ENCODE results near the gene DRAXIN.

Gene DRAXIN

GRCh38 chr1:11719313-11720032 lies 28.0 kb downstream of the DRAXIN start:
- peak overlapping the region; percentile 78 for H3K27ac ChIP-seq
- H3K36me3 ChIP-seq, result peaks cover 79% of the 10 kb centered on the region
- 0 out of 2 replicates have a peak, but pooled peaks have one; percentile 48 for TF ChIP-seq Cebpa-rat (IDR thresholded peaks at IDR 0.05)
- no peaks in the 10 kb centered on the region for H3K27me3 ChIP-seq
- peaks cover 16% of the 10 kb centered on the region; the same call in 1 of the 2 replicates for H4K20me1 ChIP-seq
- H3K9me3 ChIP-seq, result no peaks in the 10 kb centered on the region
- peak overlapping the region; percentile 58 for H3K4me3 ChIP-seq
- peaks cover 25% of the 10 kb centered on the region for H3K4me1 ChIP-seq
- H3K9ac ChIP-seq, result peak overlapping the region; percentile 63
- peak overlapping the region; percentile 77 for H3K4me2 ChIP-seq

DNA sequence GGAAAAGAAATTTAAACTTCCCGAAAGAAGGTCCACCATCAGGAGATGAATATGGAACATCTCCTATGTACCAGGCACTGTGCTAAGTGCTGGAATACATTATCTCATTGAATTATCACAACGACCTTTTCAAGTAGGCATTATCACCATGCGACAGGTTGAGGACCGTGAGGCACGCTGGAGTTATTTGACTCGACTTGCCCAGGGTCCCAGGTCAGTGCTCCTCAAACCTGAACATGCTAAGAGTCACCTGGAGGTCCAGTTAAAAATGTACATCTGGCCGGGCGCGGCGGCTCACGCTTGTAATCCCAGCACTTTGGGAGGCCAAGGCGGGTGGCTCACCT lies 28.5 kb downstream of the DRAXIN start:
- peaks cover 79% of the 10 kb centered on the region for H3K36me3 ChIP-seq
- peak overlapping the region; percentile 77 for H3K4me2 ChIP-seq
- H3K4me3 ChIP-seq, result peak overlapping the region; percentile 58
- TF ChIP-seq Cebpa-rat (IDR thresholded peaks at IDR 0.05), result no peak
- peaks cover 21% of the 10 kb centered on the region; the same call in 1 of the 2 replicates for H4K20me1 ChIP-seq
- H3K9ac ChIP-seq, result peak overlapping the region; percentile 63; the same call in 1 of the 2 replicates
- no peaks in the 10 kb centered on the region for H3K27me3 ChIP-seq
- H3K27ac ChIP-seq, result peak overlapping the region; percentile 78
- no peaks in the 10 kb centered on the region for H3K9me3 ChIP-seq
- peaks cover 28% of the 10 kb centered on the region for H3K4me1 ChIP-seq

DNA sequence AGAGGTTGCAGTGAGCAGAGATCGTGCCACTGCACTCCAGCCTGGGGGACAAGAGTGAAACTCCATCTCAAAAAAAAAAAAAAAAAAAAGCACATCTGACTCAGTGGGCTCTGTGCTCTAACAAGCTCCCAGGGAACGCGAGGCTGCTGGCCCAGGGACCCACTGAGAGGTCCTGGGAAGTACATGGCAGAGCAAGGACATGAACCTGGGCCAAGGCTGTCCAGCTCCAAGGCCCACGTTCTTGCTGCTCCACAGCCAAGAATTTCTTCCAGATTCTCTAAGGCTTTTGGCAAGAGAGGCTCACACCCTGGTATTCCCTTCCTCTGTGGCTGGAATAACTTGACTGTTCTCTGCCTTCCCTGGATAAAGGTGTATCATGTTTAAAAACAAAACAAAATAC lies 29.0 kb downstream of the DRAXIN start:
- Histone ChIP-seq H4K20me1 (peaks cover 26% of the 10 kb centered on the region; the same call in 1 of the 2 replicates), H3K36me3 (peaks cover 79% of the 10 kb centered on the region), H3K4me1 (peaks cover 33% of the 10 kb centered on the region), H3K27ac (peak overlapping the region; percentile 78; the same call in 1 of the 2 replicates), H3K9ac (peak overlapping the region; percentile 63; the same call in 1 of the 2 replicates), H3K27me3 (no peaks in the 10 kb centered on the region), H3K9me3 (no peaks in the 10 kb centered on the region), H3K4me3 (no peak overlapping the region), H3K4me2 (peak overlapping the region; percentile 77)
- no peak for TF ChIP-seq Cebpa-rat (IDR thresholded peaks at IDR 0.05)

DNA sequence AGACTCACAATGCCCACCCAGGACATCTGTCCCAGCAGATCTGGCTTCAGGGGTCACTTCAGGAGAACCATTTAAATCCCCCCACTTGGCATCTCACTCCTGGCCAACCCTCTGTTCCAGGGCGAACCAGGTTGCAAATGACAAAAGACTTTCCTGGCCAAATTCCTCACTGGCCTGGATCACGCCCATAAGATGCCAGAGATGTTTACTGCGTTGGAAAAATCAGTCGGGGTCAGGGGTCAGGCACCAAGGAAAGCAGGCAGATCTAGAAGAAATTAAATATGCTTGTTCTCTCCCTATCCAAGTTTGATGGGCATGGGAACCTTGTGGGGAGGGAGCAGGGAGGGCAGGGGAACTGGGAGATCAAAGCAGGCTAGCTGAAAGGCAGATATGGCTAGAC lies 29.8 kb downstream of the DRAXIN start:
- H3K36me3 ChIP-seq, result peaks cover 79% of the 10 kb centered on the region
- H3K9ac ChIP-seq, result 0 out of 2 replicates have a peak overlapping the region, but pooled peaks have one; percentile 25
- no peak overlapping the region for H3K4me2 ChIP-seq
- no peak overlapping the region for H3K4me3 ChIP-seq
- no peak for TF ChIP-seq Cebpa-rat (IDR thresholded peaks at IDR 0.05)
- H4K20me1 ChIP-seq, result peaks cover 30% of the 10 kb centered on the region; the same call in 1 of the 2 replicates
- H3K27ac ChIP-seq, result no peak overlapping the region
- no peaks in the 10 kb centered on the region for H3K27me3 ChIP-seq
- H3K9me3 ChIP-seq, result no peaks in the 10 kb centered on the region
- H3K4me1 ChIP-seq, result peaks cover 37% of the 10 kb centered on the region

DNA sequence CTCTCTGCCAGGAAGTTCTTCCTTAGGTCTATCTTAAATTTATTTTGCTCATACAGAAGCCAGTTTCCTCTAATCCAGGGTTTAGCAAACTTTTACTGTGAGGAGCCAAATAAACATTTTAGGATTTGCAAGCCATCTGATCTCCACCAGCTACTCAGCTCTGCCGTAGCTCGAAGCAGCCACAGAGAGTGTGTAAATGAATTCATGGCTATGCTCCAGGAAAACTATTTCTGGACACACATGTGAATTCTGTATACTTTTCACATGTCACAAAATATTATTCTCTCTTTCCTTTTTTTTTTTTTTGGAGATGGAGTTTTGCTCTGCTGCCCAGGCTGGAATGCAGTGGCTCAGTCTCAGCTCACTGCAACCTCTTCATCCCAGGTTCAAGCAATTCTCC lies 31.0 kb downstream of the DRAXIN start:
- peaks cover 46% of the 10 kb centered on the region for H3K4me1 ChIP-seq
- no peaks in the 10 kb centered on the region for H3K27me3 ChIP-seq
- H3K36me3 ChIP-seq, result peaks cover 78% of the 10 kb centered on the region
- no peak overlapping the region for H3K4me3 ChIP-seq
- no peaks in the 10 kb centered on the region for H3K9me3 ChIP-seq
- no peak for TF ChIP-seq Cebpa-rat (IDR thresholded peaks at IDR 0.05)
- no peak overlapping the region for H3K4me2 ChIP-seq
- no peak overlapping the region for H3K9ac ChIP-seq
- peaks cover 30% of the 10 kb centered on the region; the same call in 1 of the 2 replicates for H4K20me1 ChIP-seq
- H3K27ac ChIP-seq, result no peak overlapping the region

DNA sequence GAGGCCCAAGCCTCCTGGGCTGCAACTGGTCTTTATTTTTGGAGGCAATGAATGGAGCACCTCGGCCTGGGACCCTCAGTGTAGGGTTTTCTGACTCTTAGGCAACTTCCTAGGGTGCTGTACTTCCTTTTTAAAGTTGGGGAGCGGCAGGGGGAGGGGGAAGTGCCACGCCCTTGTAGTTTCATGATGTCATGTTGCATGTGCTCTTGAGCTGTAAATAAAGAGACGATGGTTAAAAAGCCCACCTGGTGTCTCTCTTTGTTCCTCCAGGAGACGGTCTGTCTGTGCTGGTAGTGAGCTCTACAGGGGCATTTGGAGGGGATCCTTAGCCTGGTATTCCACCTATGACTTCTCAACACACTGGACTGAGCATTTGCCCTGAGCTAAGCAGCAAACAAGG lies 34.1 kb downstream of the DRAXIN start:
- H3K4me3 ChIP-seq, result no peak overlapping the region
- H3K9me3 ChIP-seq, result no peaks in the 10 kb centered on the region
- TF ChIP-seq Cebpa-rat (IDR thresholded peaks at IDR 0.05), result no peak
- H3K27ac ChIP-seq, result no peak overlapping the region
- H3K36me3 ChIP-seq, result peaks cover 68% of the 10 kb centered on the region
- no peak overlapping the region for H3K4me2 ChIP-seq
- H3K9ac ChIP-seq, result no peak overlapping the region
- H3K27me3 ChIP-seq, result no peaks in the 10 kb centered on the region
- H4K20me1 ChIP-seq, result peaks cover 58% of the 10 kb centered on the region
- peaks cover 48% of the 10 kb centered on the region for H3K4me1 ChIP-seq

GRCh38 chr1:11727119-11727518 lies 35.6 kb downstream of the DRAXIN start:
- H3K27ac ChIP-seq, result no peak overlapping the region
- peaks cover 60% of the 10 kb centered on the region for H3K4me1 ChIP-seq
- TF ChIP-seq Cebpa-rat (IDR thresholded peaks at IDR 0.05), result no peak
- H3K9me3 ChIP-seq, result no peaks in the 10 kb centered on the region
- peaks cover 69% of the 10 kb centered on the region for H4K20me1 ChIP-seq
- peaks cover 53% of the 10 kb centered on the region for H3K36me3 ChIP-seq
- no peaks in the 10 kb centered on the region for H3K27me3 ChIP-seq
- H3K9ac ChIP-seq, result no peak overlapping the region
- no peak overlapping the region for H3K4me2 ChIP-seq
- no peak overlapping the region for H3K4me3 ChIP-seq

DNA sequence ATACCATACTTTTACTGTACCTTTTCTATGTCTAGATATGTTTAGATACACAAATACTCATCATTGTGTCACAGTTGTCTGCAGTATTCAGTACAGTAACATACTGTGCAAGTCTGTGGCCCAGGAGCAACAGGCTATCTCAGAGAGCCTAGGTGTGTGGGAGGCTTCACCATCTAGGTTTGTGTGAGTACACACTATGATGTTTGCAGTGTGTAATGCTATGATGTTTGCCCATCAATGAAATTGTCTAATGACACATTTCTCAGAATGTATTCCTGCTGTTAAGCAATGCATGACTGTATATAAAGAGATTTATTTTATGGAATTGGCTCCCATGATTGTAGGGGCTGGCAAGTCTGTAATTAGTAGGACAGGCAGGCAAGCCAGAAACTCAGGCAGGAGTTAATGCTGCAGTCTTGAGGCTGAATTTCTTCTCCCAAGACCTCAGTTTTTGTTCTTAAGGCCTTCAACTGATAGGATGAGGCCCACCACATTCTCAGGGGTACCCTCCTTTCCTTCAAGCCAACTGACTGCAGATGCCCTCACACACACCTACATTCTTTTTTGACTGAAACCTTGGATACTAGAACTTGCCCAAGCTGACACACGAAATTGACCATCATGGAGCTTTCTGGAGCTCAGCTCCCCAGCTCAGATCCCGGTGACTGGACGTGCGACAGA lies 36.8 kb downstream of the DRAXIN start:
- H3K4me3 ChIP-seq, result no peak overlapping the region
- H4K20me1 ChIP-seq, result peaks cover 71% of the 10 kb centered on the region
- H3K4me2 ChIP-seq, result peak overlapping the region; percentile 79
- no peaks in the 10 kb centered on the region for H3K27me3 ChIP-seq
- no peak for TF ChIP-seq Cebpa-rat (IDR thresholded peaks at IDR 0.05)
- no peak overlapping the region for H3K9ac ChIP-seq
- peaks cover 41% of the 10 kb centered on the region for H3K36me3 ChIP-seq
- H3K9me3 ChIP-seq, result no peaks in the 10 kb centered on the region
- no peak overlapping the region for H3K27ac ChIP-seq
- H3K4me1 ChIP-seq, result peaks cover 69% of the 10 kb centered on the region

DNA sequence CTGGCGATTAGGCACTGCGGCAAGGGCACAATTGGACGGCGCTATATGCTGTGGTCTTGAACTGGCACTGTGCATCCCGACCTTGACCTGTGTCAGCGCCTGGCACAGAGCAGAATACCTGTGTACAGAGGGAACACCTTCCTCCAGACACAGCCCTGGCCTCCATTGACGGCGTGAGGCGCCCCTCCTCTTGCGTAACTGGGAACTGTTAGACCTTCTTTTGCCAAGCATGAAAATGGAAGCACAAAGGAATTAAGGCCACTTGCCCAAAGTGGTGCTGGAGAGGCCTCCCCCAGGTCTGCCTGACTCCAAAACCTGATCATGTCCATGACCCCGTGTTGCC lies 37.6 kb downstream of the DRAXIN start:
- no peaks in the 10 kb centered on the region for H3K27me3 ChIP-seq
- H3K27ac ChIP-seq, result peak overlapping the region; percentile 62; the same call in 1 of the 2 replicates
- H3K4me3 ChIP-seq, result no peak overlapping the region
- H3K9me3 ChIP-seq, result no peaks in the 10 kb centered on the region
- H4K20me1 ChIP-seq, result peaks cover 63% of the 10 kb centered on the region
- peaks cover 33% of the 10 kb centered on the region for H3K36me3 ChIP-seq
- peak overlapping the region; percentile 79 for H3K4me2 ChIP-seq
- H3K9ac ChIP-seq, result no peak overlapping the region
- H3K4me1 ChIP-seq, result peaks cover 69% of the 10 kb centered on the region
- TF ChIP-seq Cebpa-rat (IDR thresholded peaks at IDR 0.05), result no peak

Data from BLaER1 (cell line).